Stimulated activated CD4-positive, alpha-beta T cell treated with anti-CD3 and anti-CD28 coated beads, Interleukin-4, amount 100 ng/mL, for 48 hours (primary cell): ENCODE data around the gene DGCR6.
"Not testable (repeated sequence)": the region's sequence is repeated elsewhere in the genome, so short reads cannot be mapped to it uniquely, and the experiment has no call there.

Source experiments
- DNase-seq, 2 donors: peaks; one replicate each; pipeline ENCODE4 v3.0.0-alpha.2; 2020; ENCODE audit warnings: low read depth in 2 of 2

The DGCR6 gene

GRCh38 chr22:18905540-18906409 is at the start of gene DGCR6:
TSS of gene DGCR6 (plus strand) at chr22:18906320. CDS start at chr22:18906375, 55 bp downstream.
- DNase-seq, result no peak

GRCh38 chr22:18859314-18859713 is 46.8 kb upstream of the DGCR6 start:
- not testable (repeated sequence) for DNase-seq

- DNase-seq, result peak in 1 of 2 donors; percentile 32
These were observed 24.9 kb upstream of the DGCR6 start for GRCh38 chr22:18881260-18881659.

- not testable (repeated sequence) for DNase-seq
These were observed 21.7 kb upstream of the DGCR6 start for GRCh38 chr22:18884465-18884864.

GRCh38 chr22:18888115-18888514 is 18.0 kb upstream of the DGCR6 start:
- DNase-seq, result no peak

- not testable (repeated sequence) for DNase-seq
These were observed 15.5 kb upstream of the DGCR6 start for GRCh38 chr22:18890510-18891192.

GRCh38 chr22:18893775-18894174 is 12.3 kb upstream of the DGCR6 start:
- DNase-seq, result not testable (repeated sequence)

- peak; percentile 6 to 15 for DNase-seq
These were observed 10.0 kb upstream of the DGCR6 start for GRCh38 chr22:18896037-18896657.

- DNase-seq, result not testable (repeated sequence)
These were observed 258 bp downstream of the DGCR6 start for GRCh38 chr22:18906410-18906745.

- DNase-seq, result no peak
These were observed 776 bp downstream of the DGCR6 start for GRCh38 chr22:18906896-18907295.

- DNase-seq, result no peak
These were observed 3.4 kb downstream of the DGCR6 start for GRCh38 chr22:18909556-18909955.

GRCh38 chr22:18911535-18911934 is 5.4 kb downstream of the DGCR6 start:
- not testable (repeated sequence) for DNase-seq

- not testable (repeated sequence) for DNase-seq
These were observed 6.3 kb downstream of the DGCR6 start for GRCh38 chr22:18912264-18912946.

GRCh38 chr22:18914558-18914957 is 8.4 kb downstream of the DGCR6 start:
- DNase-seq, result not testable (repeated sequence)

GRCh38 chr22:18915550-18915949 is 9.4 kb downstream of the DGCR6 start:
- not testable (repeated sequence) for DNase-seq

- DNase-seq, result not testable (repeated sequence)
These were observed 11.7 kb downstream of the DGCR6 start for GRCh38 chr22:18917818-18918217.

- not testable (repeated sequence) for DNase-seq
These were observed 14.3 kb downstream of the DGCR6 start for GRCh38 chr22:18920257-18920902.

GRCh38 chr22:18925368-18926064 is 19.4 kb downstream of the DGCR6 start:
- DNase-seq, result no peak

GRCh38 chr22:18927020-18927419 is 20.9 kb downstream of the DGCR6 start:
- no peak for DNase-seq

GRCh38 chr22:18927573-18927972 is 21.5 kb downstream of the DGCR6 start:
- DNase-seq, result no peak

- no peak for DNase-seq
These were observed 23.3 kb downstream of the DGCR6 start for GRCh38 chr22:18929459-18929858.
